Umbilical cord (tissue), 2 donors: ENCODE measurements around the gene MRGPRX3. TPM values are rescaled to one million over a fixed set of nuclear protein-coding genes. Genes with fewer than 3 reads are reported as not detected.

Experiments
- DNase-seq: peaks from one replicate; pipeline ENCODE4 v3.0.0-alpha.2; 2015; ENCODE audit warnings: low spot score
- total RNA-seq: library from RNA; depleted of rRNA; stranded (reverse); fragments of >200 nt; gene quantifications from one replicate; pipeline ENCODE4 v1.2.3, GENCODE V29; 2014; ENCODE audit warnings: low replicate concordance; ENCODE audit not compliant: insufficient read depth

The MRGPRX3 gene
- total RNA-seq, 1 donor from 2014 or later: not detected

DNA sequence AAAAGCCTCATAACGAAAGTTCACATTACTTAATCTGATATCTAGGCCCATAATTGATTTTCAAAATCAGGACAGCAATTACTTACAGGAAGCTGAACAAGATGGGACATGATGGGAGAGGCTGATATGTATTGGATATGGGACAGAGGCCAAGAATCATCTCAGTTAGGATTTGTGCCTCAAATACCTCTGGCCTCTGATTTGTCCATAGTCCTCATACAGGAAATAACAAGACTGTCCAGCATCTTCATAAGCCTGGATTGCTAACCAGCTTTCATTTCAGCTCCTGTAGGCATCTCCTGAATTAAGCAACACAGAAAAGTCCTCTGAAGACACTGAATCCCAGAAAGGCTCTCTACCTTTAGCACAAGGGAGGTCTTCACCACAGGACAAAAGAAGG lies 36.0 kb downstream of the MRGPRX3 start:
- no peak for DNase-seq

DNA sequence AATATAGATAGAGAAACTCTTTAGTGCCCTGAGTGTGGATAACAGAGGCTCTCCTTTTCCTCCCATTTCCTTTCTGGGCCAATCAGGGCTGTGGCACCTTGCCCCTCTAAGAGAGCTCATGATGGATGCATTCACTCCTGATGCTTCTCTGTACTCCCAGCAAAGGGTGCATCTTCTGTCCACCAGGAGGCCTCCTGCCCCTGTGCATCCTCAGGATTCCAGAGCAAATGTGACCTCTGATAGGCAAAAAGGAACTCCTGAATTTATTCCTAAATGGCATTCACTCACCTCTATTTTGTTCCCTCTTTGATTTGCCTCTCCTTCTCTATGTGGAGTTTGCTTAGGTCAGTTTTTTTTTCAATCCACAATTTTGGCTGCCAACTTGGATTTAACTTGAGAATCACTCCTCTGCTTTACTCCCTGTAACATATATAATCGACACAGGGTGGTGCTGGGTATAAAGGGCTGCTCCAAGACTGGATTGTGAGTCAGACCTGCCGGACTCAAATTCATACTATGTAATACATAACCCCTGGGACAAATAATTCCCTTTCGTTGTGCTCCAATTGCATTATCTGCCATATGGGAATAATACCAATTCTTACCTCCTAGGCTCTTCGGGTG lies 39.1 kb downstream of the MRGPRX3 start:
- DNase-seq: no peak

DNA sequence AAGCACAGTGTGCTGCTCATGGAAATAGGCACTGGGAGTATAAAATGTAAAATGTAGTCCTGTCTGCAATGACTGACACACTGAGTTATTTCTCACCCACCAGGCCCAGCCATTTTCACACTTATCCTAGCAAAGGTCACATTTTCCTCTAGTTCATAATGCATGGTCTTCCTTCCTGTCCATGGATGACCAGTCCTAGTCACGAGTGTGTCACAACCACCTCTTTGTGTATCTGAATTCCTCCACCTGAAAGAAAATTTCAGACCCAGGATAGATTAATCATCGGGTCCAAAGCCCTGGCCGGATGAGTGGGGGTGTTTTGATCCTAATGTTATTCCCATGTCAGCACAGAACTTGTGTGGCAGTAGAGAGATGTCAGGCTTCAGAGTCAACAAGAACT lies 40.3 kb downstream of the MRGPRX3 start, which contains the start of gene MRGPRX4:
Gene MRGPRX4, plus strand, starts transcription at position 172 of the 400 bp plus-strand sequence. CDS start 420 bp downstream, outside the sequence.
- DNase-seq: no peak

DNA sequence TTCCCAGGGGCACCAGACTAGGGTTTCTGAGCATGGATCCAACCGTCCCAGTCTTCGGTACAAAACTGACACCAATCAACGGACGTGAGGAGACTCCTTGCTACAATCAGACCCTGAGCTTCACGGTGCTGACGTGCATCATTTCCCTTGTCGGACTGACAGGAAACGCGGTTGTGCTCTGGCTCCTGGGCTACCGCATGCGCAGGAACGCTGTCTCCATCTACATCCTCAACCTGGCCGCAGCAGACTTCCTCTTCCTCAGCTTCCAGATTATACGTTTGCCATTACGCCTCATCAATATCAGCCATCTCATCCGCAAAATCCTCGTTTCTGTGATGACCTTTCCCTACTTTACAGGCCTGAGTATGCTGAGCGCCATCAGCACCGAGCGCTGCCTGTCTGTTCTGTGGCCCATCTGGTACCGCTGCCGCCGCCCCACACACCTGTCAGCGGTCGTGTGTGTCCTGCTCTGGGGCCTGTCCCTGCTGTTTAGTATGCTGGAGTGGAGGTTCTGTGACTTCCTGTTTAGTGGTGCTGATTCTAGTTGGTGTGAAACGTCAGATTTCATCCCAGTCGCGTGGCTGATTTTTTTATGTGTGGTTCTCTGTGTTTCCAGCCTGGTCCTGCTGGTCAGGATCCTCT lies 41.0 kb downstream of the MRGPRX3 start:
- no peak for DNase-seq

Other genes with a start within 250 kb of the MRGPRX3 start
- 20.5 TPM for gene SERGEF, start 119.5 kb upstream of the MRGPRX3 start, total RNA-seq
- gene TPH1, start 86.3 kb upstream of the MRGPRX3 start, total RNA-seq: 27.7 TPM
- gene SAAL1, start 26.5 kb upstream of the MRGPRX3 start, total RNA-seq: 8.4 TPM
- gene MRGPRX4, start 40.3 kb downstream of the MRGPRX3 start, total RNA-seq: 0.96 TPM
- not detected for gene SAA4, start 104.2 kb downstream of the MRGPRX3 start, total RNA-seq
- gene SAA2, start 116.1 kb downstream of the MRGPRX3 start, total RNA-seq: 22.1 TPM
- not detected for gene SAA1, start 133.7 kb downstream of the MRGPRX3 start, total RNA-seq
- 62.8 TPM for gene HPS5, start 189.6 kb downstream of the MRGPRX3 start, total RNA-seq
- gene GTF2H1, start 190.0 kb downstream of the MRGPRX3 start, total RNA-seq: 110 TPM